Spleen (tissue), 11 donors: ENCODE results near the gene SBNO1. TPM values are rescaled to one million over a fixed set of nuclear protein-coding genes. Genes with fewer than 3 reads are reported as not detected.
"Not testable (repeated sequence)": the region's sequence is repeated elsewhere in the genome, so short reads cannot be mapped to it uniquely, and the experiment has no call there.

Source experiments
- DNase-seq: peaks from one replicate; pipeline ENCODE4 v3.0.0-alpha.2; 2020
- H3K27ac ChIP-seq, 8 donors: fragments of 200-600 bp; sonication (generic) in 7 of 8; 1 replicate in 4 of 8; 2 replicates in 4 of 8; pipeline versions ENCODE4 v1.5.0 to v1.8.0; 2016 to 2021; ENCODE audit warnings: inconsistent platforms in 4 of 8, mild to moderate bottlenecking in 4 of 8, moderate library complexity in 1 of 8
- H3K27me3 ChIP-seq, 7 donors: fragments of 200-600 bp; sonication (generic) in 6 of 7; replicated peaks in 1 of 7; 1 replicate in 4 of 7; 2 replicates in 3 of 7; pipeline versions ENCODE4 v1.5.0 to v1.8.0; 2016 to 2021; ENCODE audit warnings: inconsistent platforms in 3 of 7, mild to moderate bottlenecking in 1 of 7
- H3K36me3 ChIP-seq, 6 donors: fragments of 200-600 bp; sonication (generic) in 5 of 6; 1 replicate in 4 of 6; 2 replicates in 2 of 6; pipeline versions ENCODE4 v1.5.0 to v1.8.0; 2016 to 2021; ENCODE audit warnings: inconsistent platforms in 2 of 6
- H3K4me1 ChIP-seq, 6 donors: fragments of 200-600 bp; sonication (generic) in 5 of 6; 1 replicate in 3 of 6; 2 replicates in 3 of 6; pipeline versions ENCODE4 v1.5.0 to v1.8.0; 2016 to 2021; ENCODE audit warnings: inconsistent platforms in 3 of 6
- H3K4me3 ChIP-seq, 8 donors: fragments of 200-600 bp; sonication (generic) in 7 of 8; 1 replicate in 4 of 8; 2 replicates in 4 of 8; pipeline versions ENCODE4 v1.5.0 to v1.8.0; 2016 to 2021; ENCODE audit warnings: inconsistent platforms in 4 of 8, mild to moderate bottlenecking in 4 of 8, moderate library complexity in 2 of 8
- H3K9me3 ChIP-seq, 8 donors: fragments of 200-600 bp; sonication (generic) in 7 of 8; 1 replicate in 4 of 8; 2 replicates in 4 of 8; pipeline versions ENCODE4 v1.5.0 to v1.8.0; 2016 to 2021; ENCODE audit warnings: inconsistent platforms in 4 of 8
- POLR2A ChIP-seq, 3 donors: fragments of 450-650 bp; IDR thresholded peaks; one replicate each; pipeline ENCODE4 v1.5.1; 2017; ENCODE audit warnings: antibody characterized with exemption in 3 of 3, mild to moderate bottlenecking in 1 of 3
- POLR2AphosphoS5 ChIP-seq, 3 donors: sonication (generic); formaldehyde crosslinking; IDR thresholded peaks; one replicate each; pipeline ENCODE4 v1.5.1; 2017; ENCODE audit warnings: antibody characterized with exemption in 3 of 3
- WGBS, 5 donors: extraction: QIAGEN DNeasy Blood & Tissue Kit in 3 of 5; methylation state at CpG; one replicate each; pipeline versions ENCODE4 v1.1.5 to v1.1.7; 2013 to 2018; 5-methylcytosine and 5-hydroxymethylcytosine counted together
- intact Hi-C: fragments of 100-400 bp; cut with DNase I; formaldehyde crosslinking; loops from one replicate; pipeline ENCODE4 v1.15.0; 2023; ENCODE audit warnings: low total_unique reads
- polyA plus RNA-seq, 3 donors: library from polyadenylated mRNA; stranded (reverse); fragments of 200-250 nt; gene quantifications; one replicate each; pipeline ENCODE4 v1.2.1, GENCODE V29; 2013
- total RNA-seq, 7 donors: library from RNA; depleted of rRNA in 3 of 7; stranded (reverse); fragments of >200 nt in 3 of 7; fragmentation: NEBNext Ultra II Directional in 4 of 7; extraction: Animal tissue kit (Norgen Biotek cat#: 25700) in 4 of 7; gene quantifications; one replicate each; pipeline versions ENCODE4 v1.1.0 to v1.2.1, GENCODE V29; 2016 to 2021
- TF ChIP-seq, protein P1 (sequence below), 11 experiments: fragments of 200-600 bp in 7 of 11; fragments of 450-650 bp in 4 of 11; sonication (generic) in 4 of 11; IDR thresholded peaks in 8 of 11; conservative IDR thresholded peaks in 3 of 11; 1 replicate in 7 of 11; 2 replicates in 4 of 11; pipeline versions ENCODE4 v1.4.0 to v1.8.0; 2016 to 2021; ENCODE audit warnings: antibody characterized with exemption in 11 of 11, inconsistent platforms in 4 of 11, mild to moderate bottlenecking in 1 of 11
- donor health status: healthy with polysubstance abuse.
- donor health status: DM: no; HTN: no; CAD: no; lungs with moderate emphysema.
- donor health status: DM: no; HTN: no; CAD: no.
- donor health status: Bipolar disorder and iron deficiency.
- donor health status: healthy.
- donor health status: DM: no; HTN: no; CAD: no.
- donor health status: DM: yes; HTN: yes; CAD: no.

SBNO1 gene
- total and polyA plus RNA-seq, 10 donors = 4.1 to 35.0 (median 28.9) TPM

DNA sequence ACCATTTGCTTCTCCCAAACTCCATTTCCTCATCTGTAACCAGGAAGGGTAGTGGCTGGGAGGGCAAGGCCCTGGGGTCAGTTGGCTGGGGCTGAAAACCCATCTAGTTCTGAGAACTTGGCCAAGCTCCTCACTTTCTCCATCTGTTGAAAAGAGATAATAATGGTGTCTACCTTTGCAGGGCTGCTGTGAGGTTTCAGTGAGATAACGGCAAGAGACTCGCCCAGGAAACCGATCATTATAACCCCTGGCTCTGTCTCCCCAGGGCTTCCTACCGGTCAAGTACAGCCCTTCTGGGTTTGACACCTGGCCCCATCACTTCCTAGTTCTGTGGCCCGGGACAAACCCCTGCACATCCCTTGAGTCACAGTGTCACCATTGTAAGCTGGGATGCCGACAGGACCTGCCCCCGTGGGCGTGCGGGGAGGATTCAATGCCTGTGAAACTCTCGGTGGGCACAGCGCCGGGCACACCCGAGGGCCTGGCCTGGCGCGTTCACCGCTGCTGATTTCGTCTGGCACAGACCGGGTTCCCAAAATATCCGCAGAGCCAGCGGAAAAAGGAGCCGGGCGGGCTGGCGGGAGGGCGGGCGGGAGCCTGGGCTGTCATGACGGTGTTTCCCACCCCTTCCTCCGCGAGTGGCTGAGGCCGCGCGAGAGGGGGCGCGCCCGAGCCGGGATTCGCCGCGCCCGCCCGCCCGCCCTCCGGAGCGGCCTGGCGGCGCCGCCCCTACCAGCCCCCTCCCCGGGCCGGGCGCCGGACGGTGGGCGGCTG is 23.7 kb upstream of the SBNO1 start:
- DNase-seq = peak; percentile 95
- TF ChIP-seq POLR2AphosphoS5 (IDR thresholded peaks at IDR 0.05) (peak; percentile 37 to 75 (median 75)), POLR2A (IDR thresholded peaks at IDR 0.05) (peak in 1 of 3 donors; percentile 28)
- TF ChIP-seq, protein P1, sequence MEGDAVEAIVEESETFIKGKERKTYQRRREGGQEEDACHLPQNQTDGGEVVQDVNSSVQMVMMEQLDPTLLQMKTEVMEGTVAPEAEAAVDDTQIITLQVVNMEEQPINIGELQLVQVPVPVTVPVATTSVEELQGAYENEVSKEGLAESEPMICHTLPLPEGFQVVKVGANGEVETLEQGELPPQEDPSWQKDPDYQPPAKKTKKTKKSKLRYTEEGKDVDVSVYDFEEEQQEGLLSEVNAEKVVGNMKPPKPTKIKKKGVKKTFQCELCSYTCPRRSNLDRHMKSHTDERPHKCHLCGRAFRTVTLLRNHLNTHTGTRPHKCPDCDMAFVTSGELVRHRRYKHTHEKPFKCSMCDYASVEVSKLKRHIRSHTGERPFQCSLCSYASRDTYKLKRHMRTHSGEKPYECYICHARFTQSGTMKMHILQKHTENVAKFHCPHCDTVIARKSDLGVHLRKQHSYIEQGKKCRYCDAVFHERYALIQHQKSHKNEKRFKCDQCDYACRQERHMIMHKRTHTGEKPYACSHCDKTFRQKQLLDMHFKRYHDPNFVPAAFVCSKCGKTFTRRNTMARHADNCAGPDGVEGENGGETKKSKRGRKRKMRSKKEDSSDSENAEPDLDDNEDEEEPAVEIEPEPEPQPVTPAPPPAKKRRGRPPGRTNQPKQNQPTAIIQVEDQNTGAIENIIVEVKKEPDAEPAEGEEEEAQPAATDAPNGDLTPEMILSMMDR (IDR thresholded peaks at IDR 0.05 in 8 of 11, conservative IDR thresholded peaks at IDR 0.05 in 3 of 11) = peak in 5 of 11 experiments; percentile 33 to 52 (median 45)
- peak overlapping the region; percentile 50 to 87 (median 63) for H3K4me3 ChIP-seq
- intact Hi-C loops = no loop called here
- no peaks in the 10 kb centered on the region for H3K9me3 ChIP-seq
- peak overlapping the region; percentile 89 to 96 (median 93) for H3K27ac ChIP-seq
- H3K27me3 ChIP-seq = no peaks in the 10 kb centered on the region
- peaks cover 0 to 31% (median 23%) of the 10 kb centered on the region in 6 donors for H3K36me3 ChIP-seq
- WGBS, 5 donors = 0 to 1% (median 0%) methylated on average over 16 to 52 of the region's 52 CpGs
- H3K4me1 ChIP-seq = peaks cover 22 to 85% (median 65%) of the 10 kb centered on the region in 6 donors

DNA sequence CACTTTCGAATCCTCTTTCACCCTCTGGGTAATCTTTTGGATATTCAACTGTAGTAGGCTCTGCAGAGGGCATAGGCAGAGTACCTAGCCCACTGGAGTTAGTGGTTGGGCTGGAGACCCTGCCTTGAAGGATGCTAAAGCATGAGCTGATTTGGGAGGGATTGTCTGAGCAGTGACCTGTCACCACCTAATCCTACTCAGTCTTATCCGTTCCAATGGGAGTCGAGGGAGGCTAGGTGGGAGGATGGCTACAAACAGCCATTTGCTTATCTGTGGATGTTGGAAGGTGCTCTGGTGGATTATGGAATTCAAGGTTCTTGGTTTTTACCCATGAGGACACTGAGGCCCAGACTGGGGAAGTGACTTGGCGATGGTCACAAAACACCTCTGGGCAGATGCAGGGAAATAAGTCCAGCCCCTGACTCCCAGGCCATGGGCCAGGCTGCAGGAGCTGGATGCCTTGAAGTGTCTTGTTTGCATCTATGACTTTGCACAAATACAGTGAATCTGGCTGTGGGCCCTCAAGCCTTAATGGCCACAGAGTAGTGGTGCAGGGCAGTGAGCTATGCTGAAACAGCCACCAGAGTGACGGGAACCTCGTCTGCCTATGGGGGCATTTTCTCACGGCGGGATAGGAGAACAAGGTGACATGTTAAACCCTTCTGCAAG is 23.0 kb upstream of the SBNO1 start:
- 46 to 63% (median 57%) methylated on average over 7 to 8 of the region's 8 CpGs for WGBS, 5 donors
- Histone ChIP-seq H3K9me3 (no peaks in the 10 kb centered on the region), H3K4me1 (peaks cover 22 to 82% (median 66%) of the 10 kb centered on the region in 6 donors), H3K27me3 (no peaks in the 10 kb centered on the region), H3K36me3 (peaks cover 0 to 24% (median 17%) of the 10 kb centered on the region in 6 donors), H3K27ac (peak overlapping the region; percentile 89 to 96 (median 93)), H3K4me3 (peak overlapping the region in 6 of 8 donors; percentile 50 to 87 (median 63))
- intact Hi-C loops = no loop called here
- no peak for TF ChIP-seq POLR2AphosphoS5 (IDR thresholded peaks at IDR 0.05)
- no peak for DNase-seq

GRCh38 chr12:123385536-123385935 is 20.9 kb upstream of the SBNO1 start:
- H3K4me1 ChIP-seq = peaks cover 15 to 61% (median 46%) of the 10 kb centered on the region in 6 donors
- H3K27ac ChIP-seq, H3K27me3 ChIP-seq, H3K4me3 ChIP-seq, H3K36me3 ChIP-seq, DNase-seq, H3K9me3 ChIP-seq, intact Hi-C loops: not testable (repeated sequence)
- 89 to 98% (median 92%) methylated on average over 9 of the region's 9 CpGs for WGBS, 5 donors

DNA sequence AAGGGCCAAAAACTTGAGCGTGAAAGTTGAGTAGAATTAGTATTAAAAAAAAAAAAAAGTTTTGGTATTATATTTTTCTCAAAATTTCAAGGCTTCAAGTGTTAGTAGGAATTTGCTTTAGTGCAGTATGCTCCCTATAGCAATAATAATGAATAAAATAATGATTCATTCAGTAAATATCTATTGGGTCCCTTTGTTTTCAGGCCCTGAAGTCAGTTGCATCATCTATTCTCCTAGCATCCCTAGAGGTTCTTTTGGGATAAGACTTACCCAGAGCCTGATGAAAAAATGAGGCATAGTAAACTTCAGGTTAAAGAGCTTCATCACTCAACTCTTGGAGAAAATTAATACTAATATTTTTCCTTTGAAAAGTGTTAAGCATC is 20.3 kb upstream of the SBNO1 start:
- Histone ChIP-seq H3K27ac (peak overlapping the region in 4 of 8 donors; percentile 76 to 91 (median 88)), H3K9me3 (no peaks in the 10 kb centered on the region), H3K27me3 (no peaks in the 10 kb centered on the region), H3K4me3 (peak overlapping the region in 7 of 8 donors; percentile 73 to 98 (median 86)), H3K4me1 (peaks cover 11 to 55% (median 40%) of the 10 kb centered on the region in 6 donors), H3K36me3 (no peaks in the 10 kb centered on the region)
- 28 to 55% (median 38%) methylated on average over 1 of the region's 1 CpG for WGBS, 5 donors
- TF ChIP-seq POLR2A (IDR thresholded peaks at IDR 0.05) (no peak), POLR2AphosphoS5 (IDR thresholded peaks at IDR 0.05) (no peak)
- TF ChIP-seq, protein P1 (IDR thresholded peaks at IDR 0.05 in 8 of 11, conservative IDR thresholded peaks at IDR 0.05 in 3 of 11) = no peak
- no peak for DNase-seq
- intact Hi-C loops = no loop called here
